Breast epithelium (tissue), 3 donors: ENCODE results near the gene NOS1AP.

Experiments used
- CTCF ChIP-seq, 3 donors: fragments of 450-650 bp; IDR thresholded peaks; one replicate each; pipeline ENCODE4 v1.5.1; 2016 to 2017; ENCODE audit warnings: antibody characterized with exemption in 3 of 3, mild to moderate bottlenecking in 3 of 3, moderate library complexity in 3 of 3
- POLR2A ChIP-seq: fragments of 450-650 bp; IDR thresholded peaks from one replicate; pipeline ENCODE4 v1.6.1; 2016; ENCODE audit warnings: antibody characterized with exemption, mild to moderate bottlenecking, moderate library complexity
- POLR2AphosphoS5 ChIP-seq, 3 donors: sonication (generic); formaldehyde crosslinking; IDR thresholded peaks; one replicate each; pipeline ENCODE4 v1.6.1; 2017; ENCODE audit warnings: antibody characterized with exemption in 3 of 3

DNA sequence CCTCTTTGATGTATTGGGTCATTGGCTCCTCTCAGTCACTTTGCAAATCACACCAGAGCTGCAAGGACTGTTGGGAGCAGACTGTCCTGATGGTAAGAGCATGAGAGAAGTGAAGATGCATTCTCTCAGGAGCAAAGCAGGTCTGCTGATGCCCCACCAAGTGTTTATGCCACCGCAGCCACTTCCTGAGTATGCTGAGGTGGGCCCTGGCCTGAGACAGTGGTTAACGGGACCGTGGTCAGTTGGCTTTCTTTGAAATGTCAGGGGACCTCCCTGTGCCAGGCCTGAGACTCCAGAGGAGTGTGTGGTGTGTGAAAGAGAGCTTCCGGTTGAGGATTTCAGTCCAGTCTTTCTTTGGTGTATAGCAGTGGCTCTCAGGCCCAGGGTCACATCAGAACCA is 227.7 kb downstream of the NOS1AP start:
- no peak for TF ChIP-seq POLR2A
- TF ChIP-seq CTCF (IDR thresholded peaks at IDR 0.05), result no peak
- no peak for TF ChIP-seq POLR2AphosphoS5 (IDR thresholded peaks at IDR 0.05)
